GM12865 (cell line): ENCODE data around the gene TXNRD2.

Source experiments
- DNase-seq: peaks from one replicate; pipeline ENCODE4 v3.0.0; 2010; ENCODE audit warnings: low read depth
- H3K4me3 ChIP-seq: 2 replicates; pipeline ENCODE4 v1.5.1; 2011; ENCODE audit warnings: mild to moderate bottlenecking, low read depth, low read length, control low read depth
- CTCF ChIP-seq: IDR thresholded peaks from 2 replicates; pipeline ENCODE4 v1.5.1; 2011; ENCODE audit warnings: low read length, control low read depth, low read depth, inconsistent platforms; ENCODE audit not compliant: insufficient read depth; ENCODE audit errors: missing control alignments

The TXNRD2 gene

GRCh38 chr22:19903031-19903430 lies 38.6 kb downstream of the TXNRD2 start:
- no peak overlapping the region for H3K4me3 ChIP-seq
- no peak for TF ChIP-seq CTCF

GRCh38 chr22:19902245-19902715 lies 39.3 kb downstream of the TXNRD2 start:
- no peak for TF ChIP-seq CTCF
- DNase-seq, result no peak
- no peak overlapping the region for H3K4me3 ChIP-seq

More at GRCh38 chr22:19903031-19903430, 38.6 kb downstream of the TXNRD2 start:
- no peak for DNase-seq

GRCh38 chr22:19901577-19902244 lies 39.9 kb downstream of the TXNRD2 start:
- no peak for DNase-seq
- TF ChIP-seq CTCF, result no peak
- no peak overlapping the region for H3K4me3 ChIP-seq

GRCh38 chr22:19900707-19901436 lies 40.7 kb downstream of the TXNRD2 start:
- no peak for DNase-seq
- H3K4me3 ChIP-seq, result no peak overlapping the region
- no peak for TF ChIP-seq CTCF

GRCh38 chr22:19898831-19899567 lies 42.6 kb downstream of the TXNRD2 start:
- no peak for TF ChIP-seq CTCF
- DNase-seq, result no peak
- no peak overlapping the region for H3K4me3 ChIP-seq

- no peak overlapping the region for H3K4me3 ChIP-seq
- DNase-seq, result no peak
- no peak for TF ChIP-seq CTCF
Measured at GRCh38 chr22:19898145-19898544, 43.5 kb downstream of the TXNRD2 start.
